Germinal center (tissue), 1 donor: ENCODE measurements around the gene EAPP.
"Not testable (repeated sequence)": the region's sequence is repeated elsewhere in the genome, so short reads cannot be mapped to it uniquely, and the experiment has no call there.

Experiments
- DNase-seq: peaks from one replicate; pipeline ENCODE4 v3.0.0; 2012; ENCODE audit warnings: mixed read lengths, low spot score

The EAPP gene

GRCh38 chr14:34482463-34482862, 57.0 kb downstream of the EAPP start:
- no peak for DNase-seq

GRCh38 chr14:34479694-34480093, 59.8 kb downstream of the EAPP start:
- DNase-seq, result no peak

- no peak for DNase-seq
Measured at GRCh38 chr14:34478261-34478660, 61.2 kb downstream of the EAPP start.

- not testable (repeated sequence) for DNase-seq
Measured at GRCh38 chr14:34476036-34476435, 63.5 kb downstream of the EAPP start.

- no peak for DNase-seq
Measured at GRCh38 chr14:34475163-34475562, 64.3 kb downstream of the EAPP start.

- DNase-seq, result no peak
Measured at GRCh38 chr14:34474187-34474679, 65.3 kb downstream of the EAPP start.

- no peak for DNase-seq
Measured at GRCh38 chr14:34472706-34473279, 66.7 kb downstream of the EAPP start.

- DNase-seq, result no peak
Measured at GRCh38 chr14:34470319-34470718, 69.2 kb downstream of the EAPP start.

GRCh38 chr14:34466691-34467090, 72.8 kb downstream of the EAPP start:
- DNase-seq, result no peak
